ENCODE measurements around the gene GSDME.
A peak's percentile ranks its signal among the peaks of the same experiment; 100 is the strongest.

The GSDME gene

GRCh38 chr7:24713039-24713793 is 44.0 kb downstream of the GSDME start:
- no peaks in the 10 kb centered on the region for H3K9me3 Mint-ChIP-seq

GRCh38 chr7:24709585-24710360 is 47.5 kb downstream of the GSDME start:
- no peak for DNase-seq
- H3K27ac Mint-ChIP-seq, result peak overlapping the region; percentile 86
- no peak for TF ChIP-seq CTCF (IDR thresholded peaks at IDR 0.05)
- peaks cover 27% of the 10 kb centered on the region for H3K4me1 Mint-ChIP-seq
- no peaks in the 10 kb centered on the region for H3K9me3 Mint-ChIP-seq
- peaks cover 50% of the 10 kb centered on the region for H3K36me3 Mint-ChIP-seq (ENCODE audit: low read depth)
- H3K27me3 Mint-ChIP-seq (ENCODE audit: low read depth, poor library complexity), result peaks cover 3% of the 10 kb centered on the region
- H3K4me3 Mint-ChIP-seq, result no peak overlapping the region

More at GRCh38 chr7:24713039-24713793, 44.0 kb downstream of the GSDME start:
- no peak for TF ChIP-seq CTCF (IDR thresholded peaks at IDR 0.05)
- Mint-ChIP-seq H3K4me3 (no peak overlapping the region), H3K27ac (peak overlapping the region; percentile 57), H3K36me3 (ENCODE audit: low read depth) (peaks cover 56% of the 10 kb centered on the region), H3K4me1 (peaks cover 13% of the 10 kb centered on the region), H3K27me3 (ENCODE audit: low read depth, poor library complexity) (peaks cover 3% of the 10 kb centered on the region)
- no peak for DNase-seq

GRCh38 chr7:24709051-24709450 is 48.2 kb downstream of the GSDME start:
- H3K4me1 Mint-ChIP-seq, result peaks cover 27% of the 10 kb centered on the region
- peaks cover 3% of the 10 kb centered on the region for H3K27me3 Mint-ChIP-seq (ENCODE audit: low read depth, poor library complexity)
- peaks cover 50% of the 10 kb centered on the region for H3K36me3 Mint-ChIP-seq (ENCODE audit: low read depth)
- DNase-seq, result no peak
- no peak for TF ChIP-seq CTCF (IDR thresholded peaks at IDR 0.05)
- H3K4me3 Mint-ChIP-seq, result no peak overlapping the region
- no peak overlapping the region for H3K27ac Mint-ChIP-seq
- no peaks in the 10 kb centered on the region for H3K9me3 Mint-ChIP-seq

- peaks cover 3% of the 10 kb centered on the region for H3K27me3 Mint-ChIP-seq (ENCODE audit: low read depth, poor library complexity)
- H3K27ac Mint-ChIP-seq, result no peak overlapping the region
- no peak for DNase-seq
- H3K4me3 Mint-ChIP-seq, result no peak overlapping the region
- peaks cover 46% of the 10 kb centered on the region for H3K36me3 Mint-ChIP-seq (ENCODE audit: low read depth)
- H3K4me1 Mint-ChIP-seq, result peaks cover 22% of the 10 kb centered on the region
- no peaks in the 10 kb centered on the region for H3K9me3 Mint-ChIP-seq
- no peak for TF ChIP-seq CTCF (IDR thresholded peaks at IDR 0.05)
These were observed 49.2 kb downstream of the GSDME start for GRCh38 chr7:24707988-24708615.

- peaks cover 13% of the 10 kb centered on the region for H3K4me1 Mint-ChIP-seq
- no peak overlapping the region for H3K4me3 Mint-ChIP-seq
- no peaks in the 10 kb centered on the region for H3K27me3 Mint-ChIP-seq (ENCODE audit: low read depth, poor library complexity)
- no peak for TF ChIP-seq CTCF (IDR thresholded peaks at IDR 0.05)
- no peak for DNase-seq
- no peaks in the 10 kb centered on the region for H3K9me3 Mint-ChIP-seq
- H3K36me3 Mint-ChIP-seq (ENCODE audit: low read depth), result peaks cover 52% of the 10 kb centered on the region
- H3K27ac Mint-ChIP-seq, result peak overlapping the region; percentile 66
These were observed 50.8 kb downstream of the GSDME start for GRCh38 chr7:24706211-24707170.
